RWPE2 (cell line): ENCODE results near the gene GLRA3.

Source experiments
- ATAC-seq: fragments of 200-7000 bp; cut with Tn5 transposase; 3 replicates; pipeline ENCODE4 v1.9.1; 2021; ENCODE audit warnings: low read depth
- DNase-seq: peaks from one replicate; pipeline ENCODE4 v3.0.0-alpha.2; 2020; ENCODE audit warnings: low spot score
- H3K27ac ChIP-seq: fragments of 450-650 bp; 2 replicates; pipeline ENCODE4 v1.5.1; 2017; ENCODE audit warnings: mild to moderate bottlenecking; ENCODE audit not compliant: poor library complexity, severe bottlenecking
- H3K27me3 ChIP-seq: fragments of 250-450 bp; sonication (Bioruptor Pico); 2 replicates; pipeline ENCODE4 v1.5.1; 2021; ENCODE audit warnings: mild to moderate bottlenecking, moderate library complexity; ENCODE audit not compliant: insufficient read depth, poor library complexity, severe bottlenecking
- H3K36me3 ChIP-seq: fragments of 250-450 bp; sonication (Bioruptor Pico); 2 replicates; pipeline ENCODE4 v1.5.1; 2020; ENCODE audit warnings: low read depth, mild to moderate bottlenecking, moderate library complexity
- H3K4me1 ChIP-seq: fragments of 250-450 bp; sonication (Bioruptor Pico); 2 replicates; pipeline ENCODE4 v1.5.1; 2021; ENCODE audit warnings: mild to moderate bottlenecking, moderate library complexity; ENCODE audit not compliant: insufficient read depth, poor library complexity, severe bottlenecking
- H3K4me3 ChIP-seq: fragments of 250-450 bp; sonication (Bioruptor Pico); 2 replicates; pipeline ENCODE4 v1.5.1; 2021; ENCODE audit warnings: mild to moderate bottlenecking, moderate library complexity; ENCODE audit not compliant: severe bottlenecking
- H3K9me3 ChIP-seq: fragments of 250-450 bp; sonication (Bioruptor Pico); 2 replicates; pipeline ENCODE4 v1.5.1; 2021; ENCODE audit warnings: mild to moderate bottlenecking, moderate library complexity; ENCODE audit not compliant: severe bottlenecking
- CTCF ChIP-seq: fragments of 450-650 bp; IDR thresholded peaks from one replicate; pipeline ENCODE4 v1.5.1; 2017; ENCODE audit warnings: mild to moderate bottlenecking, moderate library complexity; ENCODE audit not compliant: poor library complexity, severe bottlenecking

GLRA3 gene

GRCh38 chr4:174734181-174734580, 94.9 kb downstream of the GLRA3 start:
- Histone ChIP-seq H3K36me3 (no peaks in the 10 kb centered on the region), H3K4me3 (no peak overlapping the region), H3K27me3 (no peaks in the 10 kb centered on the region), H3K9me3 (no peaks in the 10 kb centered on the region), H3K27ac (no peak overlapping the region), H3K4me1 (no peaks in the 10 kb centered on the region)
- no peak for DNase-seq
- TF ChIP-seq CTCF = no peak
- no peak for ATAC-seq

GRCh38 chr4:174717828-174718227, 111.2 kb downstream of the GLRA3 start:
- no peaks in the 10 kb centered on the region for H3K36me3 ChIP-seq

GRCh38 chr4:174716986-174717770, 111.9 kb downstream of the GLRA3 start:
- no peak overlapping the region for H3K27ac ChIP-seq
- no peak for DNase-seq
- no peaks in the 10 kb centered on the region for H3K4me1 ChIP-seq
- TF ChIP-seq CTCF = no peak
- no peaks in the 10 kb centered on the region for H3K36me3 ChIP-seq
- no peaks in the 10 kb centered on the region for H3K27me3 ChIP-seq
- no peaks in the 10 kb centered on the region for H3K9me3 ChIP-seq
- ATAC-seq = no peak
- no peak overlapping the region for H3K4me3 ChIP-seq

More at GRCh38 chr4:174717828-174718227, 111.2 kb downstream of the GLRA3 start:
- no peaks in the 10 kb centered on the region for H3K9me3 ChIP-seq
- no peaks in the 10 kb centered on the region for H3K27me3 ChIP-seq
- no peaks in the 10 kb centered on the region for H3K4me1 ChIP-seq
- no peak overlapping the region for H3K27ac ChIP-seq
- no peak for TF ChIP-seq CTCF
- no peak for ATAC-seq
- no peak overlapping the region for H3K4me3 ChIP-seq
- DNase-seq = no peak

- Histone ChIP-seq H3K9me3 (no peaks in the 10 kb centered on the region), H3K36me3 (no peaks in the 10 kb centered on the region), H3K27ac (no peak overlapping the region), H3K4me3 (no peak overlapping the region), H3K4me1 (no peaks in the 10 kb centered on the region), H3K27me3 (no peaks in the 10 kb centered on the region)
- no peak for DNase-seq
- peak; percentile 93 for TF ChIP-seq CTCF
- peak; percentile 64; the same call in 1 of the 3 replicates for ATAC-seq
Measured at GRCh38 chr4:174714393-174715211, 114.4 kb downstream of the GLRA3 start.
